Thyroid gland (tissue), 4 donors: ENCODE measurements around the gene DNAAF8.

Experiments
- POLR2A ChIP-seq, 2 donors: fragments of 450-650 bp; IDR thresholded peaks; one replicate each; pipeline ENCODE4 v1.6.1; 2017; ENCODE audit warnings: antibody characterized with exemption in 2 of 2, mild to moderate bottlenecking in 2 of 2, moderate library complexity in 1 of 2
- TF ChIP-seq, protein P1 (sequence below), 6 experiments: fragments of 200-600 bp in 3 of 6; fragments of 450-650 bp in 3 of 6; sonication (generic) in 3 of 6; IDR thresholded peaks; one replicate each; pipeline ENCODE4 v1.5.1; 2016 to 2019; ENCODE audit warnings: antibody characterized with exemption in 6 of 6, mild to moderate bottlenecking in 2 of 6, inconsistent platforms in 1 of 6, moderate library complexity in 1 of 6

- TF ChIP-seq POLR2A (IDR thresholded peaks at IDR 0.05) = no peak
- TF ChIP-seq, protein P1, sequence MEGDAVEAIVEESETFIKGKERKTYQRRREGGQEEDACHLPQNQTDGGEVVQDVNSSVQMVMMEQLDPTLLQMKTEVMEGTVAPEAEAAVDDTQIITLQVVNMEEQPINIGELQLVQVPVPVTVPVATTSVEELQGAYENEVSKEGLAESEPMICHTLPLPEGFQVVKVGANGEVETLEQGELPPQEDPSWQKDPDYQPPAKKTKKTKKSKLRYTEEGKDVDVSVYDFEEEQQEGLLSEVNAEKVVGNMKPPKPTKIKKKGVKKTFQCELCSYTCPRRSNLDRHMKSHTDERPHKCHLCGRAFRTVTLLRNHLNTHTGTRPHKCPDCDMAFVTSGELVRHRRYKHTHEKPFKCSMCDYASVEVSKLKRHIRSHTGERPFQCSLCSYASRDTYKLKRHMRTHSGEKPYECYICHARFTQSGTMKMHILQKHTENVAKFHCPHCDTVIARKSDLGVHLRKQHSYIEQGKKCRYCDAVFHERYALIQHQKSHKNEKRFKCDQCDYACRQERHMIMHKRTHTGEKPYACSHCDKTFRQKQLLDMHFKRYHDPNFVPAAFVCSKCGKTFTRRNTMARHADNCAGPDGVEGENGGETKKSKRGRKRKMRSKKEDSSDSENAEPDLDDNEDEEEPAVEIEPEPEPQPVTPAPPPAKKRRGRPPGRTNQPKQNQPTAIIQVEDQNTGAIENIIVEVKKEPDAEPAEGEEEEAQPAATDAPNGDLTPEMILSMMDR (IDR thresholded peaks at IDR 0.05) = no peak
These were observed 29.5 kb downstream of the DNAAF8 start for GRCh38 chr16:4763791-4764190.
